GM12878 (cell line): ENCODE results near the gene NOTCH4. TPM values are rescaled to one million over a fixed set of nuclear protein-coding genes. Genes with fewer than 3 reads are reported as not detected.

Experiments used
- ATF3 ChIP-seq: IDR thresholded peaks from 2 replicates; pipeline ENCODE4 v1.6.1; 2011; ENCODE audit warnings: low read depth, mild to moderate bottlenecking, low read length, moderate library complexity, borderline replicate concordance; ENCODE audit errors: extremely low read depth
- BCLAF1 ChIP-seq: fragments of 450-650 bp; IDR thresholded peaks from 2 replicates; pipeline ENCODE4 v1.6.1; 2017; ENCODE audit warnings: antibody characterized with exemption, mild to moderate bottlenecking, moderate library complexity
- CHD2 ChIP-seq: IDR thresholded peaks from 2 replicates; pipeline ENCODE4 v1.6.1; 2011; ENCODE audit warnings: low read depth, low read length, improper control_type of control experiment, borderline replicate concordance
- EGR1 ChIP-seq, 2 experiments: IDR thresholded peaks; 1 replicate in 1 of 2; 2 replicates in 1 of 2; pipeline ENCODE4 v1.6.1; 2011 to 2012; ENCODE audit warnings: low read depth in 2 of 2, low read length in 2 of 2, borderline replicate concordance in 1 of 2, mild to moderate bottlenecking in 1 of 2, moderate library complexity in 1 of 2
- ESRRA ChIP-seq: IDR thresholded peaks from 2 replicates; pipeline ENCODE4 v1.6.1; 2012; ENCODE audit warnings: mild to moderate bottlenecking, low read length, improper control_type of control experiment
- GABPA ChIP-seq: IDR thresholded peaks from 2 replicates; pipeline ENCODE4 v1.6.1; 2014; ENCODE audit warnings: antibody characterized with exemption, low read depth, mild to moderate bottlenecking, inconsistent platforms
- HSF1 ChIP-seq: fragments of 150-350 bp; IDR thresholded peaks from 2 replicates; pipeline ENCODE4 v1.6.1; 2014; ENCODE audit warnings: mild to moderate bottlenecking, low read depth, low read length
- MLLT1 ChIP-seq: fragments of 450-650 bp; IDR thresholded peaks from 2 replicates; pipeline ENCODE4 v1.6.1; 2016; ENCODE audit warnings: mild to moderate bottlenecking
- NFYB ChIP-seq: IDR thresholded peaks from 2 replicates; pipeline ENCODE4 v1.6.1; 2011; ENCODE audit warnings: low read depth, mild to moderate bottlenecking, low read length, improper control_type of control experiment, moderate library complexity; ENCODE audit not compliant: insufficient read depth
- POLR2AphosphoS2 ChIP-seq: IDR thresholded peaks from 2 replicates; pipeline ENCODE4 v1.6.1; 2011; ENCODE audit warnings: low read depth, mild to moderate bottlenecking, low read length, improper control_type of control experiment, moderate library complexity
- RUNX3 ChIP-seq: IDR thresholded peaks from 2 replicates; pipeline ENCODE4 v1.6.1; 2012; ENCODE audit warnings: low read length, inconsistent platforms
- USF2 ChIP-seq: IDR thresholded peaks from 2 replicates; pipeline ENCODE4 v1.6.1; 2011; ENCODE audit warnings: low read depth, low read length, improper control_type of control experiment, borderline replicate concordance
- WRNIP1 ChIP-seq: IDR thresholded peaks from 2 replicates; pipeline ENCODE4 v1.6.1; 2011; ENCODE audit warnings: low read depth, low read length, improper control_type of control experiment, borderline replicate concordance
- ZBTB40 ChIP-seq: fragments of 450-650 bp; IDR thresholded peaks from 2 replicates; pipeline ENCODE4 v1.6.1; 2016; ENCODE audit warnings: mild to moderate bottlenecking, moderate library complexity, borderline replicate concordance
- ZNF207 ChIP-seq: fragments of 450-650 bp; IDR thresholded peaks from 2 replicates; pipeline ENCODE4 v1.6.1; 2014; ENCODE audit warnings: antibody characterized with exemption, mild to moderate bottlenecking, borderline replicate concordance
- polyA plus RNA-seq, 11 experiments: library from polyadenylated mRNA; depleted of rRNA in 4 of 11; unstranded in 6 of 11; stranded (reverse) in 5 of 11; fragments of >200 nt; fragmentation: Nextera tagmentation in 4 of 11; fragmentation: Illumina TruSeq in 1 of 11; extraction: Ambion mirVana in 4 of 11; extraction: Trizol in 1 of 11; gene quantifications; 1 replicate in 1 of 11; 2 replicates in 10 of 11; pipeline versions ENCODE4 v1.2.1 to v1.2.3, GENCODE V29; 2011 to 2016; ENCODE audit warnings: inconsistent platforms in 2 of 11, missing spikeins in 2 of 11, low read depth in 1 of 11
- total RNA-seq, 4 experiments: library from RNA; depleted of rRNA in 3 of 4; stranded (reverse); fragments of >200 nt in 3 of 4; fragmentation: Illumina TruSeq in 1 of 4; extraction: Trizol in 1 of 4; gene quantifications; 2 replicates each; pipeline versions ENCODE4 v1.2.1 to v1.2.3, GENCODE V29; 2013 to 2021

NOTCH4 gene
- total and polyA plus RNA-seq, 10 of the 15 experiments (the other 5 are each of a cell fraction or from before 2014, with no cell fraction given) = 0.66 to 3.3 (median 1.4) TPM

GRCh38 chr6:32195902-32196681 is 27.8 kb downstream of the NOTCH4 start (continued):
- no peak for TF ChIP-seq BCLAF1
- TF ChIP-seq ZNF207 = peak; percentile 96
- TF ChIP-seq POLR2AphosphoS2 = peak; percentile 49; the same call in 1 of the 2 replicates
- peak in 1 of 2 experiments; percentile 70; a peak in 1 of 3 replicates for TF ChIP-seq EGR1 (IDR thresholded peaks at IDR 0.05; ENCODE audit: borderline replicate concordance in 1 of 2, low read depth in 2 of 2, low read length in 2 of 2)
- TF ChIP-seq CHD2 = peak; percentile 92
- TF ChIP-seq USF2 = no peak; the same call in 1 of the 2 replicates
- TF ChIP-seq MLLT1 = peak; percentile 96
- TF ChIP-seq ATF3 = no peak
- peak; percentile 49; the same call in 1 of the 2 replicates for TF ChIP-seq ZBTB40
- no peak for TF ChIP-seq HSF1
- no peak for TF ChIP-seq RUNX3
- no peak for TF ChIP-seq ESRRA
- TF ChIP-seq WRNIP1 = no peak
- TF ChIP-seq NFYB = no peak
- no peak for TF ChIP-seq GABPA
